ENCODE data around the gene PATJ. TPM values are rescaled to one million over a fixed set of nuclear protein-coding genes. Genes with fewer than 3 reads are reported as not detected.

PATJ gene
- total RNA-seq, 2 donors from 2014 or later: 15.2 to 23.5 TPM

DNA sequence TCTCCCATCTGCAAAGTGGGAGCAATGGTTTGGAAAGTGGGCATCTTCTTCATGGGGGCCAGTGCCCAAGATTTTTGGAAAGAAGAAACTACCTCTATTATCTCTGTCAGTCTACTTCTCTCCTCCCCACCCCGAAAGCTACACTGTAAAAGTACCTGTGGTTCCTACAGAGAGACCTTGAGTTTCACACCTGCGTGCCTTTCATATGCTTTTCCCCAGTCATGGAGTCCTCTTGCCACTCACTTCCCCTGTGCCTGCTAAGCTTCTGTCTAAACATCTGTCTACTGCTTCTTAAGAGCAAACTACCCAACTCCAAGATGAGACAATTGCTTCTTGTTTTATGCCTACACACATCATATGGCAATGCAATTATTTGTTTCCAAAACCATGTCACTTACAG lies 261.5 kb downstream of the PATJ start:
- DNase-seq (ENCODE audit: low spot score): no peak
- intact Hi-C loops (cut with DNase I): no loop called here

DNA sequence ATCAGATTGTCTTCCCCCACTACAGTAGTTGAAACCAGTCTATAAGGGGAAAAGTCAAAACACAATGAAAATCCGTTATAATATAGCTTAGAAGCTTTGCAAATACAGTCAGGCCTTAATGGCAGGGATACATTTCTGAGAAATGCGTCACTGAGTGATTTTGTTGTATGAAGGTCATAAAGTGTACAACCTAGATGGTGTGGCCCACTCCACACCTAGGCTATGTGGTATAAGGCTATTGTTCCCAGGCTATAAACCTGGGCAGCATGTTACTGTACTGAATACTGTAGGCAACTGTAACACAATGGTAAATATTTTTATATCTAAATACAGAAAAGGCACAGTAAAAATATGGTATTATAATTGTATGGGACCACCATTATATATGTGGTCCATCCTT lies 264.4 kb downstream of the PATJ start:
- DNase-seq (ENCODE audit: low spot score): no peak
- intact Hi-C loops (cut with DNase I): no loop called here

DNA sequence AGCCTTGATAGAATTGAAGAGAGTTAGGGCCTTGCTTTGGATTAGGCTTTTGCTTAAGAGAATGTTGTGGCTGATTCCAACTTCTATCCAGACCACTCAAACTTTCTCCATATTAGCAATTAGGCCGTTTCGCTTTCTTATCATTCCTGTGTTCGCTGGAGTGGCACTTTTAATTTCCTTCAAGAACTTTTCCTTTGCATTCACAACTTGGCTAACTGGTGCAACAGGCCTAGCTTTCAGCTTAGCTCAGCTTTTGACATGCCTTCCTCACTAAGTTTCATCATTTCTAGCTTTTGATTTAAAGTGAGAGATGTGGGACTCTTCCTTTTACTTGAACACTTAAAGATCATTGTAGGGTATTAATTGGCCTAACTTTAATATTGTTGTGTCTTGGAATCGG lies 268.7 kb downstream of the PATJ start:
- intact Hi-C loops (cut with DNase I): no loop called here
- no peak for DNase-seq (ENCODE audit: low spot score)

DNA sequence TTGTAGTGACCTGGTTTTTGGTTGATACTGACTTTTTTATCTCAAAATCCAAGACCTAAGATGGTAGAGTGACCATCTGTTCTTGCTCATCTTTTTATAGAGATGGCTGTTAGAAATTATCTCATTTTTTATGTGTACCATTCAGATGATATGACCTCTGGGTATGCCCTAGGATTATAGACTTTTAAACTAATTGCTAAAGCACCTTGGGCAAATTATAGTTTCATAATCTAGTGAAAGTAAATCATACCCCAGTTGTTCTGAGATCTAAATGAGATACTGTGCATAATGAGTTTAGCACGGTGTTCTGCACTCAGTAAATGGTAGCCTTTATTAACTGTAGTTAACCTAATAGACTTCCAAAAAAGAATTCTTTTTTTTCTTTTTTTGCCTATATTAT lies 269.8 kb downstream of the PATJ start:
- DNase-seq (ENCODE audit: low spot score): no peak
- intact Hi-C loops (cut with DNase I): no loop called here

DNA sequence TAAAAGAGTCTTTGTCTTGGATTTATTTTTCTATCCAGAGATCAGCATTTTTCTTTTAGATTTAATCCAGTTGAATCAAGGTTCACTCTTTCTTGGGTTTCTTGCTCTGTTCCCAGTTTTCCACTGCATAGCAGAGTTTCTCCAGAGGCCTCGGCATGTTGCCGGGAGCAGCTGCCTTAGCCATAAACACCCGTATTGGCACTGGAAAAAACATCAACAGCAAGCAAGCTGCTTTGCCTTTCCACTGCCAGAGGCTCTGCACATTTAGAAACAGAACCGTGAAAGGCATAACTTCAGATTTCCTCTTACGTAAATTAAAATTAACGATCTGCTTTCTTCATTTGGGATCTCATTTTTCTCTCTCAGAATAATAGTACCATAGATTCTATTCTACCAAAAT lies 270.6 kb downstream of the PATJ start:
- intact Hi-C loops (cut with DNase I): no loop called here
- DNase-seq (ENCODE audit: low spot score): no peak

DNA sequence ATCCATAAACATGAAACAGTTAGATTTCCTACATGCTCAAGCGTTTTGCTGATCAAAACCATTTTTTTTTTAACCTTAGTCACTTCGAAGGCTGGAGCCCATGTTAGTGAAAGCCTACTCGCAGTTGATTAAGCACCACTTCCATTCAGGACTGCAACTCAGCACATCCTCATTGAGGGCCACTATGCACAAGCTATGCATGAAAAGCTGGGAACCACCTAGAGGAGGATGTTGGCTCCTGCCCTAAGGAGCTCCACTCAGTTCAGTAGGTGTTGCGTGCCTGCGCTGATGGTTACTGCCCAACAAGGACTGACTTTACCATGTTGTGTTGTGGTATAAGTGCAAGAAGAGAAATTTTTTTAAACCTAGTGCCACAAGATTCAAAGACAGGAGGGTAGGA lies 271.0 kb downstream of the PATJ start:
- intact Hi-C loops (cut with DNase I): no loop called here
- no peak for DNase-seq (ENCODE audit: low spot score)

DNA sequence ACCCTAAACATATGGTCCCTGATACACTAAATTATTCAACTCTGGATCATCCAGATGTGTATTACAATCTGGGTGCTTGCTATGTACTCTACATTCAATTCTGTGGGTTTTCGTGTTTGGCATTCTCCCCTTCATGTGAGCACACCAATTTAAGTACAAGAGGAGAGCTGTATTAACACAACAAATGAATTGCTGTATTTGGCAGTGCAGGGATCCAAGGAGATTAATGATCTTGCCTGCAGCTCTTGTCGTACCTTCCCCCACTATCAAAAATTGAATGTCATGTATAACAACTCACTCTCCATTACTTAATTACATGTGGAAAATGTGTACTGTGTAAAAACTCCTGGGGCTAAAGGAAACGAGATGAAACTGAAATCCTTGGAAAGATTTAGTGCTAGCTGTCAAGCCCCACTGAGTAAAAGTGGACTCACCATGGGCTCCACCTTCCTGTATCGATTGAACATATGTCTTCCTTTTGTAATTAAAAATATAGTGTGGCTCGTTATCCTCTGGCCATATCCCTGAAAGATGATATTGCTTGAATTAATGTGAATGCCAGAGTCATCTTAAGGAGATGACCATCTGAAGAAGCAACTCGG lies 280.2 kb downstream of the PATJ start:
- DNase-seq (ENCODE audit: low spot score): no peak
- intact Hi-C loops (cut with DNase I): no loop called here

DNA sequence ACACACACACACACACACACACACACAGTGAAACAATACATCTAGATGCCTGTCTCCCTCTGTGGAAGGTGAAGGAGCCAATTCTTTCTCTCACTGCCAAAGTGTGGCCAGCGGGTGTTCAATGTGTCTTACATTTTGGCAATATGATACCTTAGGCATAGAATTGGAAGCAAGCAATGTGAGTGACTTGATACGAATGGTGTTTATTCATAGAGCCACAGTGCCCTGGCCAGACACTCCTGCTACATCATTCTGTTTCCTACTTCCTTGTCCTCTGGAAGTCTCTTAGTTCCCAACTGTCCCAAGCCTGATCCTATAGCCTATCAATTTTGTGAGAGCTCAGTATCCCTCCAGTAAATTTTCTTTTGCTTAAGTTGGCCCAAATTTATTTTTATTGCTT lies 282.4 kb downstream of the PATJ start:
- intact Hi-C loops (cut with DNase I): no loop called here
- no peak for DNase-seq (ENCODE audit: low spot score)

DNA sequence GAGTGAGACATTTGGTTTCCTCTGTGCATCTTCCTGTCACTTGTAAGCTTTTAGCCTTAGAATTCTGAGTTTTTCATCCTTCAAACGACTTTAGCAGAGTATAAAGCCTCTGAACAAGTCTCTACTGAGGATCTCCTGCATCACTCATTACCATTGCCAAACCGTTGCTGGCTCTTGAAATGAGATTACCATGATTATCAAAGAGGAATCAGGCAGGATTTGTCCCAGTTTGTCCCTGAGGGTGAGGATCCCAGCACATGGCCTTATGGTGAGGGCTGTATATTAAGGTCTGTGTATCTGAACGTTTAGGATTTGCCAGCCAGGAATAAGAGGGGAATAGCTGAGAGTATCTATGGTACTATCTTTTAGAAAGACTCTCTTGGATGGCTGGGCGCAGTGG lies 282.9 kb downstream of the PATJ start:
- DNase-seq (ENCODE audit: low spot score): no peak
- intact Hi-C loops (cut with DNase I): no loop called here

DNA sequence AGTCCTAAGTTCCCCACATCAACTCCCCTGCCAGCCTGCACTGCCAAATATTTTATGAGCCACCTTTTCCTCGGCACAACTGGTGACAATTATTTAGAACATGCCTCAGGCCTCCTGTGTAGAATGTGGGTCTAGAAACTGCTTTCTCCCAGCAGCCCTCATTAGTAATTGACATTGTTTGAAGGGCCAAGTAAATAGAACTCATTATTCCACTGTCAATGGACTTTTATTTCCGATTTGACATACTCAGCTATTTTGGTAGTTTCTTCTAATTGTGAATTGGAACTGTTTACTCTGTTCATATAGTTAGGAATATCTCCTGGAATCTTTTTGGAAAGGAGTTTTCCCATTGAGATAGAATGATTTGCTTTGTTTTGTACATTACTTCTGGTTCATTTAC lies 283.6 kb downstream of the PATJ start:
- no peak for DNase-seq (ENCODE audit: low spot score)
- intact Hi-C loops (cut with DNase I): no loop called here

DNA sequence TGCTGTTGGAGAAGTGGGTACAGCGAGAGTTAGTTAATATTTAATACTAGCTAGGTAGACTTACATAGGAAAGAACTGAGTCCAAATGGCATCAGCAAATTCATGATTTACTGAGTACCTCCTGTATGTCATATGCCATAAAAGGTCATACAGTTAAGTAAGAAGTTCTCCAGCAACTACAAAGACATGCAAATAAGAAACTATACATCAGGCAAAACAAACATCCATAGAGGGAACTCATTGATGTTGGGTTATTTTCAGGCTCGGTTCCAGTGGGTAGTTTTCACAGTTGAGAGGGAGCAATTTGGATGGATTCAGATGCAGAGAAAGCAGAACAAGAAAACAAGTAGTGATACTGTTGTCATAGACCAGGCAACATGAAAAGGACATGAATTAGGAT lies 287.4 kb downstream of the PATJ start:
- intact Hi-C loops (cut with DNase I): no loop called here
- DNase-seq (ENCODE audit: low spot score): no peak

DNA sequence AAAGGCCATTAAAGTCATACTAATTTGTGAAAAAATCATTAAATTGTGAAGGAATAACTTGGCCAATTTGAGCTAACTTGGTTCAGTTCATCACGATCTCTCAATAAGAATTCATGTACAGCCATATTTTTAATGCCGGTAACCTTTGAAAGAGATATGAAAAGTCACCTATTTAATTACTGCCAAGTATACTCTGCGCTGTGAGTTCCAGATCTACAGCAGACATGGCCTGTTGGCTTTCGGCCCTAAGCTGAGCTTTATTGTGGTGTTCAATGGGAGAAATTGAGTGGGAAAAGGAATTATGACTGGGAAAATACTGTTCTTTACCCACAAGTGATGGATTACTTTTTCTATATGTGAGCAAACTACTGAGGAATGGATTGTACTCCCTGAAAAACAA lies 292.5 kb downstream of the PATJ start:
- DNase-seq (ENCODE audit: low spot score): no peak
- intact Hi-C loops (cut with DNase I): no loop called here

DNA sequence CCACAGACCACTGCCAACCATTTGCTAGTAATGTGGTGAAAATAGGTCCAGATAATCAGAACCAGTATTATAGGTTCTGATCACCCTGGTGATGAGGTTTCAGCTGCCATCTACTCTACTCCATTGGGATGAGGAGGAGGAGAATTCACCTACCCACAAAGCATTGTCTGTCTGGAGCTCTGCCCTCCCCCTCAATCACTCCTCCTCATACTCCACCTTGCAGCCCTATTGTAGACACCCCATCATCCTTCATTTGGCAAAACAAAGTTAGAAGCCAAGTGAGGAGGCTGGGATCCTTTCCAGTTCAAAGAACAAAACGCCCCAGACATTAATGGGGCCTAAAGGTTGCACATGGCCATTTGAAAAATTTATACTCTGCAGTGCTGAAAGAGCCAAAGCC lies 295.0 kb downstream of the PATJ start:
- no peak for DNase-seq (ENCODE audit: low spot score)
- intact Hi-C loops (cut with DNase I): no loop called here

DNA sequence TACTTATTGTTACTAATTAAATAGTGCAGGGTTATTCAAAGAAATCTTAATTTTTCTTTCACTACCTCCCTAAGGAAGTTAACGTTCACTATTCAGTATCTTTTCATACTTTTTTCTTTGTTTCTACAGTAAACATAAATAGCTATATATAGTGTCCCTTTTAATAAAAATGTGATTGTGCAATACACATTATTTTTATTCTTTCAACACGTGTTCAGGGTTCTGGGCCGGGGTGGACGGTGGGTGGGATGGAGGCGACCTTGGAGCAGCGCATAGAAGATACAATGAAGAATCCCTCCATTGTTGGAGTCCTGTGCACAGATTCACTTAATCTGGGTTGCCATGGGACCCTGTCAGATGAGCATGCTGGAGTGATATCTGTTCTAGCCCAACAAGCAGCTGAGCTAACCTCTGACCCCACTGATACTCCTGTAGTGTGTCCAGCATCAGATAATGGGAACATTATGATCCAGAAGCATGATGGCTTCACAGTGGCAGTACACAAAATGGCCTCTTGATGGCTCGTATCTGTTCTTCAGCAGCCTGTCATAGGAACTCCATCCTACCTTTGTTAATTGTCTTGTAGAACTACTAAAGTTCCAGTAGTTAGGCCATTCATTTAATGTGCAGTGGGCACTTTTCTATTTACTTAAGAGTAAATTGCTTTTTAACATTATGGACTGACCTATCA lies 296.5 kb downstream of the PATJ start:
- intact Hi-C loops (cut with DNase I): no loop called here
- no peak for DNase-seq (ENCODE audit: low spot score)

DNA sequence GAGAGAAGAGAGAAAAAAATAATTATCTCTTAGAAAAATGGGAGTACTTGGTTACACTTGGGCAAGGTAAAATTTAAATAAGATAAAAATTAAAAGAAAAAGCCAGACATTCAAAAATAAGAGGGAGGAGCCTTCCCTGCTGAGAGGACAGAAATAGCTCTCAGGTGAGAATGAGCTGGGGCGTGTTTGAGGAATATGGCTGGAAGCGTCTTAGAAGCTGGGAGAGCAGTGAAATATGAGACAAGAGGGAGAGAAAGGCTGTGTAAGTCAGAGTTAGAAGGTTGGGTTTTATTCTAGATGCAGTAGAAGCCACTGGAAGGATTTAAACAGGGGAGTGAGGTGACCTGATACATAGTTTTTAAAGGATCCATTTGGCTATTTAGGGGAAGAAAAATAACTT lies 298.2 kb downstream of the PATJ start:
- intact Hi-C loops (cut with DNase I): no loop called here
- no peak for DNase-seq (ENCODE audit: low spot score)

DNA sequence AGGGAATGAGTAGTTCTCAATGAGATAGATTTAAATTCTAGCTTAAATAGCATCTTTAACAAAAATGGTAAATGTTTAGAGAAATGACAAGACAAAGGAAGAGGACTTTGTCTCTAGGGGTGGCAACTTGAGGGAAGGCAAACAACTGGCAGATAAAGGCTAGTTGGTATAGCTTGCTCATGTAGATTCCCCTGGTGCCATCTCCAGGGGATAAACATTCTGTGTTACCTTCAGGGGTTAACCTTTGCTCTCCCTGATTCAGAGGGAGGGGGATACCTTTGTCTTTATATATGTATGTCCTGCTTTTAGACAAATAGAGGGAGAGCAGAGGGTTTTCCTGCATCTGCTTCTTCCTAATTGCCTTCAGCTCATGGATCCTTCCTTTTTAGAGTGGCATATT lies 298.7 kb downstream of the PATJ start:
- no peak for DNase-seq (ENCODE audit: low spot score)
- intact Hi-C loops (cut with DNase I): no loop called here

DNA sequence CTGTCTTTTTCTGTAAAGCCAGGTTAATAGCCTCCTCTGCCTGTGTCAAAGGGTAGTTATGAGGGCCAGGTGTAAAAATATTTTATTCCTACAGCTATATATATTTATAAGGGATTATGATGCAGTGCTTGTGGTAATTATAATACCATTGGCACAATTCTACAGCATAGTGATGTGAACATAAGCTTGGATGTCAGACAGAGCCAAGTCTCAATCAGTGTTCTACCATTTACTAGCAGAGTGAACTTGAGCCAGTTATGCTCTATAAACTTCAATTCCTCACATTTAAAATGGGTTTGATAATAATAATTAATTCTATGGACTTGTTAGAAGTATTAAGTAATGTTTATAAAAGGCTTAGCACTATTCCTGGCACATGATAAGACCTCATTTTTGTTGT lies 300.9 kb downstream of the PATJ start:
- intact Hi-C loops (cut with DNase I): no loop called here
- DNase-seq (ENCODE audit: low spot score): no peak

DNA sequence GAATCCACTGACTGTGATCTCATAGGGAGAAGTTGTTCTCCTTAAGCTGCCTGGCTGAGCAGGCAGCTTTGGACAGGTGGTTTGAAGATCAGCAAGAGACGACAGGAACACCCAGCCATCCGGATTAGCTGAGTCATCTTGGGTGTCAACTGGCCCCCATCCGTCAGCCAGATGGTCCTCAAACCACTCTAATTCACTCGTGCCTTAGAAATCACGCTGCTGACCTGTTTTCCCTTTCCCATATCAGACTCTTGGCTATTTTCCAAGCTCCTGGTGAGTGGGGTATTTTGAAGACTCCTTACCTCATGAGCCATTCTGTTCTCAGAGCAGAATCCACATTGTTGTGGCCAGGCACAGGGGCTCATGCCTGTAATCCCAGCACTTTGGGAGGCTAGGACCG lies 303.3 kb downstream of the PATJ start:
- intact Hi-C loops (cut with DNase I): no loop called here
- DNase-seq (ENCODE audit: low spot score): no peak

DNA sequence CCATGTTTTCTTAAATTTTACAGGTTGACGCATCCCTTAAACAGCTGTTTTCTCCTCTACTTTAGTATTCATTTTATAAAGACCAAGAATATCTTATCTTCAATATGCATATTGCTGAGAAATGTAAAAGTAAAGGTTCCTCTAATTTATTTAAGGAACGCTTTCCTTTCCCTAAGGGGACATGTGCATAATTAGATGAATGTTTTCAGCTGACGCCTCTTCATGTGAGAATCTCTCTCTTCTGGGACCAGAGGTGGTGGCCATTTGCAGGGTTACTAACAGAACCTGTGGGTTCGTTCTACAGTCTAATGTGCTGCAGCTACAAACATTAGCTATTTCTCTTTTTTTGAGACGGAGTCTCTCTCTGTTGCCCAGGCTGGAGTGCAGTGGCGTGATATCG lies 304.6 kb downstream of the PATJ start:
- no peak for DNase-seq (ENCODE audit: low spot score)
- intact Hi-C loops (cut with DNase I): no loop called here

DNA sequence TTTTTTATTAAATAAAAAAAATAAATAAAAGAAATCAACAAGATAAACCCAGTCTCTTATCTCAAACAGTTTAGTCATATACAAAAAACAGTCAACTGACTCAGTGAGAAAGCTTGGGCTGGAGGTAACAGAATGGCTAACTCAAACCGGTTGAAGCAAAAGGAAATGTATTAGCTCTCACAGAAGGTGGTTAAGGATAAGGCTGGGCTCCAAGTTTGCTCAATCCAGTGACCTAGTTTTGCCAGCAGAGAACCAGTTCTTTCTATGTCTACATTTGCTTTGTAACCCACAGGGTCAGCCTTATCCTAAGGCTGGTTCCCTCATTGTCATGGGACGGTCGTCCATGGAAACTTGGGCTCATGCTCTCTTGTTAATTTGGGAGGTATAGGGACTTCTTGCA lies 307.9 kb downstream of the PATJ start:
- intact Hi-C loops (cut with DNase I): no loop called here
- DNase-seq (ENCODE audit: low spot score): no peak

DNA sequence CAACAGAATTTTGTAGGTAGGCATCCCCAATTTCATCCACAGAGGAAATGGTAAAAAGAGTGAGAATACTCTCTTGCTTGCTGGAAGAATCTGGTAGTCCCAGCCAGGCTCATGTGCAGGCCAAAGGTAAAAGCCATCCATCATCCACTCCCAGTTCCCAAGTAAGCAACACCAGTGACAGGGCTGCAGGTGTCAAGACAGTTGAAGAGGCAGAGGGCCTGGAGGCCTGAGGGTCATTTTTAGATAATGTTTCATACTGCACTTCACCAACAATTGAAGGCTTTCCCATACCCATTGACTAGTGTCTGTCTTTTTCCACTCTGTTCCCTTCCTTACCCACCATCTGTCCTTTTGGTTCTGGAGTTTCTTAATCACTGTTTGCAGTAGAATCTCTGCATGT lies 310.7 kb downstream of the PATJ start:
- no peak for DNase-seq (ENCODE audit: low spot score)
- intact Hi-C loops (cut with DNase I): no loop called here

DNA sequence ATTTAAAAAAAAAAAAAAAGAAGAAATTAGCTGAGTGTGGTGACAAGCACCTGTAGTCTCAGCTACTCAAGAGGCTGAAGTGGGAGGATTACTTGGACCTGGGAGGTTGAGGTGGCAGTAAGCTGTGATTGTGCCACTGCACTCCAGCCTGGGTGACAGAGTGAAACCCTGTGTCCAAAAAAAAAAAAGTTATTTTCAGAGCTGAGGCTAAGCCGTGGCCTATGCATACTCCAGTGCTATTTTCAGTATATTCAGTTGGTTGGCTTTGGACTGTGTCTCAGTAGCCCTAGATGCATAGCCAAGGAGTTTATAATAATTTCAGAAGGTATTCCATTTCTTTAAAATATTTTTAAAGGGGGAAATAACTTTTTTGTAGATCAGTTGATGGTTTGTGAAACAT lies 311.9 kb downstream of the PATJ start:
- no peak for DNase-seq (ENCODE audit: low spot score)
- intact Hi-C loops (cut with DNase I): no loop called here

Measured in posterior vena cava (tissue), 2 donors.